GM21447 (cell line): Measurements from ENCODE around the gene UCMA.
"Not testable (repeated sequence)": the region's sequence is repeated elsewhere in the genome, so short reads cannot be mapped to it uniquely, and the experiment has no call there.

Experiments used
- ATAC-seq: cut with Tn5 transposase; IDR thresholded peaks from one replicate; pipeline ENCODE4 v1.9.1; 2021; ENCODE audit not compliant: unreplicated experiment

UCMA gene

GRCh38 chr10:13234736-13235135, 562 bp upstream of the UCMA start:
- ATAC-seq: not testable (repeated sequence)

- no peak for ATAC-seq
These were observed 816 bp downstream of the UCMA start for GRCh38 chr10:13233358-13233757.

- ATAC-seq: no peak
These were observed 2.4 kb downstream of the UCMA start for GRCh38 chr10:13231808-13232207.

GRCh38 chr10:13231190-13231589, 3.0 kb downstream of the UCMA start:
- no peak for ATAC-seq

- no peak for ATAC-seq
These were observed 7.1 kb downstream of the UCMA start for GRCh38 chr10:13227031-13227430.

- no peak for ATAC-seq
These were observed 8.6 kb downstream of the UCMA start for GRCh38 chr10:13225601-13226000.

- ATAC-seq: no peak
These were observed 9.8 kb downstream of the UCMA start for GRCh38 chr10:13224210-13224995.

- ATAC-seq: no peak
These were observed 10.9 kb downstream of the UCMA start for GRCh38 chr10:13223241-13223640.

- no peak for ATAC-seq
These were observed 11.6 kb downstream of the UCMA start for GRCh38 chr10:13222566-13222965.

- no peak for ATAC-seq
These were observed 12.0 kb downstream of the UCMA start for GRCh38 chr10:13222151-13222550.

GRCh38 chr10:13221572-13221971, 12.6 kb downstream of the UCMA start:
- ATAC-seq: no peak

- ATAC-seq: no peak
These were observed 14.2 kb downstream of the UCMA start for GRCh38 chr10:13219685-13220670.

- no peak for ATAC-seq
These were observed 15.3 kb downstream of the UCMA start for GRCh38 chr10:13218878-13219277.

- ATAC-seq: no peak
These were observed 21.0 kb downstream of the UCMA start for GRCh38 chr10:13213163-13213562.

- ATAC-seq: no peak
These were observed 27.4 kb downstream of the UCMA start for GRCh38 chr10:13206546-13207443.

GRCh38 chr10:13206091-13206490, 28.1 kb downstream of the UCMA start:
- ATAC-seq: no peak

GRCh38 chr10:13201132-13201531, 33.0 kb downstream of the UCMA start:
- ATAC-seq: no peak

GRCh38 chr10:13195016-13195415, 39.2 kb downstream of the UCMA start:
- no peak for ATAC-seq

- no peak for ATAC-seq
These were observed 40.5 kb downstream of the UCMA start for GRCh38 chr10:13193637-13194036.

- ATAC-seq: no peak
These were observed 42.8 kb downstream of the UCMA start for GRCh38 chr10:13191362-13191761.

- no peak for ATAC-seq
These were observed 43.4 kb downstream of the UCMA start for GRCh38 chr10:13190816-13191215.
